HG03457 (cell line): Measurements from ENCODE around the gene SERPING1.

Experiments
- ATAC-seq: cut with Tn5 transposase; IDR thresholded peaks from one replicate; pipeline ENCODE4 v1.9.1; 2021; ENCODE audit warnings: moderate number of reproducible peaks; ENCODE audit not compliant: unreplicated experiment

The SERPING1 gene

DNA sequence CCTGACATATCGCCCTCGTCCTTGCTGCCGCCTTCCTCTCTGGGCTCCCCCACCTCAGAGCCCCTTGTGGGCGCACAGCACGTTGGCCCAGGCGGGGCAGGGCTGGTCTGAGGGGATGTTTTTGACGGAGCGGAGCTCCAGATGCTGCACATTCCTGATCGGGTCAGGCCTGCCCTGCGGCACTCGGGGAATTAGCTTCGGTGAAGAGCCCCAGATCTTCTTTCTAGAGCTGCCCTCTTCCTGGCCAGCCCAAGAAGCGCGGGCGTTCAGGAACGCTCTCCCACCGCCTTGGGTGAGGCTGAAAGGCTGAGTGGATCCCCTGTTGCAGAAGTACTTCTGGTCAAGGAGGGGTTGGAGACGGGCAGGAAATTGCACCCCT lies 40.1 kb downstream of the SERPING1 start:
- ATAC-seq, result no peak

DNA sequence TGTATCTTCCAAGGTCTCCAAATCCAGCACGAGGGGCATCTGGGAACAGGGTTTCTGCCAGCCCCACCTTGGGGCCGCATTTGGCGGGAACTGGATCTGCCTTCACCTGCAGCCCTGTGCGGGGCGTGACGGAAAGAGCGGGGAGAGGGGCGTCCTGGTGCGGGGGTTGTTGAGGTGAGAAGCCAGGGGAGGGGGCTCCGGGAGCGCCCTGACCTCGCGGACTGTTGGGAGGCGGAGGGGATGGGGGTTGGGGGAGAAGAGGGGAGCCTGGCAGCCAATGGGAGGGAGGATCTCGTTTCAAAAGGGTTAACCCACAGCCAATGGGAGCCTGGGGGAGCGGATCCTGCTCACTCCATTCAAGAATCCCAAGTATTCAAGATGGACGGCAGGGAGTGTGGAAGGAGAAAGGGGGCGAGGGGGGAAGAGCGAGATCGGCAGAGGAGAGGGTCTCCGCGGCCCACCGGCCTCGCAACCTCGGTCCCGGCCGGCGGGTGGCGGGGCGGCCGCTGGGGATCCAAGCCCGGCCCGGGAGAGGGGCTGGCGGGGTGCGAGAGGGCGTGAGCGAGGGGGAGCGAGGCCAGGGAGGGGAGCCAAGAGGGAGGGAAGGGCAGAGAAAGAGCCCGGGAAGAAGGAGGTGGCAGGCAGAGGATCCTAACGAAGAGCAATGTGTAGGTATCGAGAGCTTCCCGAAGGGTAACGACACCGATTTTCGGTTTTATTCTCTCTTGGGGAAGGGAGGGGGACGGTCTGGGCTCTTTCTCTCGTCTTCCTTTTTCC lies 40.7 kb downstream of the SERPING1 start:
- no peak for ATAC-seq

DNA sequence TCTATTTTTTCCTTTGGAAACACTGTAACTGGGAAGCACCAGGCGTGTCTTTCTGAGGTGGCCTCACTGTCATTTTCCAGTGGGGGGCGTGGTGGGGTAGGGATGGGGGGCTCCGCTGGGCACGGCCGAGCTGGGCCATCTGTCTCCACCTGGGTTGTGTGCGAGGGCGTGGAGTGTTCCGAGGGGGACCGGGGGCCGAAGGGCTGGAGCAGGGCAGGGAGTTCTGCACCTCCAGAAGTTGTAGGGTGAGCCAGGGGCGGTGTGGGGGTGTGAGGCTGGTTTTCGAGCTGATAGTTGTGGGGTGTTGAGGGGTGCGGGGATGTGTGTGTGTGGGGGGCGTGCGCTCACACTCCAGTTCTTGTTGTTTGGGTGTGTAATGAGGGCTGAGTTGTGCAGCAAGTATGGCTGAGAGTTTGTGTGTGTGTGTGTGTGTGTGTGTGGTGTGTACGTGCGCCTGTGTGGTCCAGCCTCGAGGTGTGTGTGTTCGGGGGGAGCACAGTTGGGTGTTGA lies 41.4 kb downstream of the SERPING1 start:
- ATAC-seq, result no peak

DNA sequence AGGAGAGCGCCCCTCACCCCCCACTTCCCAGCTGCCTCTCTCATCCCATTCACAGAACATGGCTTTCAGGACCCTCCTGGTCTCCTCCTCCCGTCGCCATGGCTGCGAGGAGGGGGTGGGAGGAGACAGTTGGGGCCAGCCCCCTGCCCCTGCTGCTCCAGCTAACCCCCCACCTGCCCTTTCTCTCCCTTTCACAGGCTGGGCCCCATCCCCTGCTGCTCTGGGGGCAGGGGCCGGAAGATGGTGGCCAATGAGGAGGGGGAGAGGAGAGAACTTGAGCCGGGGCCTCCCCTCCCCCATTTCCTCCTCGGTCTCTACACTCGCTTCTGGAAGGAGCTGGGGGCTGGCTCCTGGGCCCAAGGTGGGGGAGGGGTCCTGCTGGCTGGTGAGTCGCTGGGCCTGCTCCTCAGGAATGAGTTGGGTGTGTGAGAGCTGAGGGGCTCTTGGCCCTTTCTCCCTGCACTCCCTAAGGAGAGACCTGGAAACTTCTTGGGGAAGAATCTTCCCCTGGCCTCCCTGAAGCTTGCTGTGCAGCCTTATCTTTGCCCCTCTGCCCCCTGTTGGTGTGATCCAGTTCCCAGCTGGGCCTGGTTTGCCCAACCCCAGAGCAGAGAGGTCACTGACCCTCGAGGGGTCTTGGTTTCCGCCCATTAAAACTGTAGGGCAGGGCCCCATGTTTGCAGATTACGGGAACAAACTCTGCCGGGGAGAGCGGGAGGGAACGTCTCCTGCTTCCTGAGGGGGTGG lies 42.0 kb downstream of the SERPING1 start:
- ATAC-seq, result no peak

DNA sequence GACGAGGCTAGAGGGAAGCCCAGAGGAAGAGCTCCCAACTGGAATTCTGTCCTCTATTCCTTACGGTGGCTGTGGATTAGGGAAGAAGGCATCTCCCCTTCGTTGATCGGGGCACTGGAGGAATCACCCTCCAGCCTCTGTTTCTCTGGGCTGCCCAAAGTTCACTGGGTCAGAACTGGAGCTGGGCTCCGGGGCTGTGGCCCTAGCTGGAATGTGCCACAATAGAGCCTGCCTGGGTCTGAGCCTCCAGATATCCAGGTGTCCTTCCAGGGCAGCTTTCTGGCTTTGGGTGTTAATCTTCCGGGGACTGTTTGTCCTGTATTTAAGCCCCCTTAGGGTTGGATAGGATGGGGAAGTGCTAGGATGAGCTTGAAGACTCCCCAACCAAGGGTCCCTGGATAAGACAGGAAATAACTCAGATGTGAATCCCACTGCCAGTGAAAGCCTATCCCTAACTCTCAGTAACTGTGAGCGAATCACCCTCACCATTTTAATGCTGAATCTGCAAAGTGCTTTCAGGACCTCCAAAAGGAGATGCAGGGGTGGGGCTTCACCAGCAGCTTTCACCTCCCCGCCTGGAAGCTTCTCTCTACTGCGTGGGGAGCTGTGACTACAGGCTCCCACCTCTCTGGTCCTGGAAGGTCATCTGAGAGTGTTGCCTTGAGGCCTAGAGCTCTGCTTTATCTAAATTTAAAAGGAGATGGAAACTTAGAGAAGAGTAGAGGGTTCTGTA lies 42.7 kb downstream of the SERPING1 start:
- no peak for ATAC-seq

DNA sequence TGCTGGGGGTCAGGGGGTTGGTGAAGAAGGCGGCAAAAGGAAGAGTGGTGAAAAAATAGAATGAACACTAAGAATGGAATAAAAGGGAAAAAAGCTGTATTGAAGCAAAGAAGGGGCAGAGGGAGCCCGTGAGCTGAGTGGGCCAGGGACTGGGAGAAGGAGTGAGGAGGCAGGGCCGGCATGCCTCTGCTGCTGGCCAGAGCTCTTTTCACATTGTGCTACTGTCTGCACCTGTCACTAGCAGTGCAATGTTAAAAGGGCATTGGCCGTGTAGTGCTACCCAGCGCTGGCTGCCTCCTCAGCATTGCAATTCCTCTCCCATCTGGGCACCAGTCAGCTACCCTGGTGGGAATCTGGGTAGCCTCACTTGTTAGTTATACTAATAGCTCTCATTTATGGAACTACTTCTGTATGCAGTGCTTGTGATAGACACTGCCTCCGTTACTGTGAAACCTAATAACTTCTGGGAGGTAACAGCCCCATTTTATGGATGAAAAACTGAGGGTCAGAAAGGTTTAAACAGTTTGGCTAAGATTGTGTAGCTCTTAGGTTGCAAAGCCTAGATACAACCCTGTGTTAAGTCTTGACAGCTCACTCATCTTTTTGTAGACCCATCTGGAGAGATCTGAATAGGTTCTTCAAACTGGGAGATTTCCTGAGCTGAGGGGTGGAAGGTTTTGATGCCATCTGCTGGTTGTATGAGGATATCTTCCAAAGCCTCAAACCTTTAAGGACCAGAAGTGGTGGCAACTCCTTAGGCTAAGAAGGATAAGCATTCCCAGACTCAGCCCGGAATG lies 43.7 kb downstream of the SERPING1 start:
- ATAC-seq, result no peak

DNA sequence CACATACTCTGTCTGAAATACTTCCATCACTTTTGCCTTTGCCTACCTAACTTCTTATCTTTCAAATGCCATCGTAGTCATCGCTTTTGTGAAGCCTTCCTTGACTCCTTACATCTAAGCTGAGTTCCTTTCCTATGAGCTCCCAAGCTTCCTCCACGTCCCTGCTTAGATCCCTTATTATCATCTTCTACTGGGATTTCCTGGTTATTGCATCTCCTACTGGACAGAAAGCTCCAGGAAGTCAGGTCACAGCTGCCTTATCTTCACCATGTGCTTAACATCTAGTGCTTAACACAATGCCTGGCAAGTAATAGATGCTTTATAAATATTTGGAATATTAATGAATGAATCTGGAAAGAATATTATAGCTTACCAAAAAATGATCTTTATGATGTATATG lies 46.3 kb downstream of the SERPING1 start:
- ATAC-seq, result no peak

DNA sequence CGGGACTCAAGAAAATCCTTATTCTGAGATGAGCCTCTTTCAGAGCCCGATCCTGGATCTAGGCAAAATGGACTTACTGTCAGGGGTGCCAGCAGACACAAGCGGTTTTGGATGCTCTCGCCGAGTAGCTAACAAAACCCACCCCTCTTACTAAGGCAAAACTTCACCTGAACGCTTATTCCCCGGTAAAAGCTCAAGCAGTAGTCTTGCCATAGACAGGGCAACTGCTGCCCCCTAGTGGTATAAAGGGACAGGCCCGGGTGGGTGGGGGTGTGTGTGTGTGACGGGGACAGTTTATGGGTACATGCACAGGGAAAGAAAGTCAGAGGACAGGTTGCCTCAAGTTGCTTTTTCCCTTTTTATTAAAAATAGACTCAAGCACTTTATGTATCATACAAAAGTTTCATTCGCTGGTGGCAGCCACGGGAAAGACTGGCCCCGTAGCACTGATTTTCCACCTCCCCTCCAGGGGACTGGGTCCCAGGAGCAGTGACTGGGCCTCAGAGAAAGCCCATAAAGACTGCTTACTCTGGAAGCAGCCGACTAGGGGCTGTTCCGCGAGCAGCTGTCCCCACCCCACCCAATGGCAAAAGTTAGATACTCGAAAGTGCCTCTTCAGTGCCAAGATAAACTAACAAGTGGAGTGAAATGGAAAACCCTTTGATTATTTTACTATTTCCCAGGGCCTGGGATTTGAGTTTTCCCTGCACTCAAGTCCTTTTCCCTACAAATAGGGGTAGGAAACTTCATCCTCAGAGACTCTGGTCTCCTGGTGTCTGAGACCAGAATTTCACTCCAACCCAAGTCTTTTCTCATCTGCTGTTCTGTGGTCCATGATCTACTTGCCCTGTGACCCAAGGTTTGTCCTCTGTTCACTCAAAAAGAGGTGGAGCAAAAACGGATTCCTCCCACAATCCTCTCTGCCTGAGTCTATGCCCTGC lies 47.5 kb downstream of the SERPING1 start:
- peak; percentile 39 for ATAC-seq

DNA sequence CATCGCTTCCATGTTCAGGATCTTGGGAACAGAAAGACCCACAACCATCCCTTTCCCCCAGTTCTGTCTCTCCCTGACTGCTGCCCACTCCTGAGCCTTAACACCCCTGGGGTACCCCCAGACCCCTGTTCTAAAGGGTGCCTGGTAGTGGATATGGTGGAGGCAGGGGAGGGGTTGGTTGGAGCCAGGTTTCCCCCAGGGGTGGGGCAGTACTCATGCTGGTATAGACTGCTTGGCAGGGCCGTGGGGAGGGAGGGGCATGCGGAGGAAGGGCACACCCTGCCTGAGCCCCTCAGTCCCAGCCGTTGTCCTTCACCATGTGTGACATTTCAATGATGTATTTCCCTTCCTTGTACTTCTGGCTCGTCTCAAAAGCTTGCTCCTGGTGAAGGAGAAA lies 48.2 kb downstream of the SERPING1 start:
- no peak for ATAC-seq

DNA sequence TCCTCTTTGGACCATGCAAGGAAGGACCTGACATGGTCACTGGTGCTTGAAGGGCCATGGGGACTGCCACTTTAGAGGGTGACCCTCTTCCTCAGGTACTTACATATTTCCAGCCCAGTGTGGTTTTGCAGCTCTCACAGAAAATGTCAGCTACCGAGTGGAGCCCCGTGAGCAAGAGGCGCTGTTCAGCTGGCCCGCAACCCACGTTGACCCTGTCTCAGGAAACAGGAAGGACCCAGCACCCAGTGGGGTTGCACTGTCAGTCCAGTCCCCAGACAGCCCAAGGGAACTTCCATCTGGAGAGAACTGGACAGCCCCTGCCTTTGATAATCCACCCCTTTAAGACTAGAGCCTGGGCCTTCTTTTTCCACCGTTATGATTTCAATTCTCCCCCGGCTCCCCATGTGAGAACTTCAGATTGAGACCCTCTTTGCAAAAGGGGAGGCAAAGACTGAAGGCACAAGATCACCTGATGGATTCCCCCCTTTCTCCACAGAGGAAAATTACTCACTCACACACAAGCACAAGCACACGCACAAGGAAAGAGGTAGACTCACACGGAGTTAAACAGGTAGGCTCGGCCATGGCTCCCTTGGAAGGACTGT lies 48.8 kb downstream of the SERPING1 start:
- no peak for ATAC-seq

DNA sequence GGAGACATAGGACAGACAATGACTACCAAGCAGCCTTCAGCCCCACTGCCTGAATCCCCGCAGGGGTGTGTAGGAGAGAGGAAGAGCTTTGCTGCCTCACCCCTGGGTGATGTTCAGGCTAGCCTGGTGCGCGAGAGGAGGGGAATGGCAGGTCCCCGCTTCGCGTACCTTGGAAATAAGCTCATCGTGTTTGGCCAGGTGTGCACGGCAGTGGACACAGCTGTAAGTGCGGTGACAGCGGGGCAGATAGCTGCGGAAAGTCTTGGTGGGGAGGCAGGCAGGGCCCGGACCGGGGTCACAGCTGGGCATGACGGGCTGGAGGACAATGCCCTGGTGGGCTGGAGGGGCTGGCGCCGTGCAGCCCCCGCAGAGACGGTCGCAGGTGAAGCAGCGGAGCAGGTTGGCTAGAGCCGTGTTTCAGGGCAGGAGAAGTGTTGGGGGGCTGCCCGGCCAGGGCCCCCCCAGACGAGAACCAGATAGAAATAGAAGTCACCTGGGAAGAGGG lies 49.4 kb downstream of the SERPING1 start:
- no peak for ATAC-seq

DNA sequence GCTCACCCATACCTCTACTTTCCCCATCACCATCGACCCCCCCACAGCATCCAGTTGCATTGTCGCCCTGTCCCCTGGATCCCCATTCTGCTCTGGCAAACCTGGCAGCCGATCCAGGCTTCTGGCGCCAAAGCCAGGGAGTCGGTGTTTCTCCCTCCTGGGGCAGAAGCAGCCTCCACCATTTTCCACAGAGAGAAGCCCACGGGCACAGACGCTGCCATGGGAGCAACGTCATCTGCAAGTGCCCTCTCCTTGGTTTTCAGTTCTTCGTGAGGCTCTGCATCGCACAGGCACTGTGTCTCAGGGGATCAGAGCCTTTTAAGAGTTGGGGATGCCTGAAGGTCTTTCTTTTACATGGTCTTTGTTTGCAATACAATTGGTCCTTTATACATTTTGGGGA lies 49.9 kb downstream of the SERPING1 start:
- no peak for ATAC-seq

DNA sequence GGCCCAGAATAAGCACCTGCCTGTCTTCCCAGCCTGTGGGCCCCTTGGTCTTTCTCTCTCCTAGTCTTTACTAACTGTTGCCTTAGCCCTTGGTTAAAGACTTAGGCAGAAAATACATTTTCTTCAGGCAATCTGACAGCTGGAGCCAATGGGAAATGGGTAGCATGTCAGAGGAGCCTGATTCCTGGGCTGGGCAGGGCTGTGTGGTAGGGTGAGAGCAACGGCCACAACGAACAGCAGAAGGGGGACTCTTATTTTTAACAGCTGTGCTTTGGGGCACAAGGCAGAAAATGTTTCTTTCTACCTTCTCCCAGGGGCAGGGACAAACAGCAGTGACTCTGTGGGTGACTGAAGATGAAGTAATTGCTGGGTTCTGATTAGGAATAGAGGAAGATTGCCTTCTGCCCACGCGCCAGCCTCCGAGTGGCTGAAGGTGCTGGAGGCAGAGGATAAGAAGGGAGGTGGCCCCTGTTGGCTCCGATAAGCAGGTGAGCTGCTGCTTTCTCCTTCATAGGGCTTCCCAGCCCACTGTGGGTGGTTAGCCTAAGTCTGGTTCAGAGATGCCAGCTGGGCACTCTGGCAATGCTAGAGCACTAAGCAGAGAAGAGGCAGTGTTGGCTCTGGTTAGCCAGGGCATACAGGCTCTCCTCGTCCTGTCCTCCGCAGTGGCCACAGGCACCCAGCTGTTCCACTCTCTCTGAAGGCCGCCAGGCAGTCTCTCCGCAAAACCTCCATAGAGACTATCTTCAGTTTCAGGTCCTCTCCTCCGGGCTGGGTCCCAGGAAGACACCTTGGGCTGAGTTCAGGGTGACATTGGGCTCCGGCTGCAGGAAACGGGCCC lies 50.7 kb downstream of the SERPING1 start:
- no peak for ATAC-seq

DNA sequence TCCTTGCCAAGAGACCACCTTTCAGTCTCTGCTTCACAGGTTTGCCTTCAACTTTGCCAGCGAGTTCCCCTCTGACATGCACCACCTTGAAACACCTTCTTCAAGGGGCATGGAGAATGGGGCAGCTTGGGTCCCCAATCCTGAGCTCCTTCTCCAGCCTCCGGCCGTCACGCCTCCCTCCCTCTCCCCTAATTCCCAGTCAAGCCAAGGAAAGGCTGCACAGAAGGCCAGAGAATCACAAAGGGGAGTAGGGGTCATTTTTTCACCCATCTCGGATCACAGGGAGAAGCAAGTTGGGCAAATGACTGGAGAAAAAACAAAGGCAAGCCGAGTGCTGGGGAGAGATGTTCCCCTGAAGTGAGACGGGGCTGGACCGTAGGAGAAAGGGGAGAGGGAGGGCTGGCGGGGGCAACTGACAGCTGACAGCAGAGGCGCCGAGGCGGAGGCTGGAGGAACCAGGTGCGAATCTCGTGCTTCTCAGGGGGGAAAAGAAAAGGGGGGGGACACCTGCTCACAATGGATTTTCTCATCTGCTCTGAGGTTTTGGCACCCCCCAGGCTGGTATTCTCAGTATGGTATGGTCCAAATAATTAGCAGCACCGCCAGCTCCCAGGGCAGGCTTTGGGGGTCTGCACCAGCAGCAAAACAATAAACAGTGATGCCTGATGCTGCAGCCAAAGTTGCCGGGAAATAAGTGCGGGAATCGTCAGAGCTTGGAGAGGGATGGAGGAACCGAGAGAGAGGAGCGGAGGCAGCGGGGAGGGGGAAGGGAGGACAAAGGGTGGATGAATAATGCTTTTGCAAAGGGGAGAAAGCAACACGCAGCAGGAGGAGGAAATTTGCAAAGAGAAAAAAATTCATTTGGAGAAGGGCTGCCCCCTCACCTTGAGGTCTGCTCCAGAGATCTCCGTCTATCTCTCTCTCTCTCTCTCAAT lies 51.6 kb downstream of the SERPING1 start:
- ATAC-seq, result no peak

DNA sequence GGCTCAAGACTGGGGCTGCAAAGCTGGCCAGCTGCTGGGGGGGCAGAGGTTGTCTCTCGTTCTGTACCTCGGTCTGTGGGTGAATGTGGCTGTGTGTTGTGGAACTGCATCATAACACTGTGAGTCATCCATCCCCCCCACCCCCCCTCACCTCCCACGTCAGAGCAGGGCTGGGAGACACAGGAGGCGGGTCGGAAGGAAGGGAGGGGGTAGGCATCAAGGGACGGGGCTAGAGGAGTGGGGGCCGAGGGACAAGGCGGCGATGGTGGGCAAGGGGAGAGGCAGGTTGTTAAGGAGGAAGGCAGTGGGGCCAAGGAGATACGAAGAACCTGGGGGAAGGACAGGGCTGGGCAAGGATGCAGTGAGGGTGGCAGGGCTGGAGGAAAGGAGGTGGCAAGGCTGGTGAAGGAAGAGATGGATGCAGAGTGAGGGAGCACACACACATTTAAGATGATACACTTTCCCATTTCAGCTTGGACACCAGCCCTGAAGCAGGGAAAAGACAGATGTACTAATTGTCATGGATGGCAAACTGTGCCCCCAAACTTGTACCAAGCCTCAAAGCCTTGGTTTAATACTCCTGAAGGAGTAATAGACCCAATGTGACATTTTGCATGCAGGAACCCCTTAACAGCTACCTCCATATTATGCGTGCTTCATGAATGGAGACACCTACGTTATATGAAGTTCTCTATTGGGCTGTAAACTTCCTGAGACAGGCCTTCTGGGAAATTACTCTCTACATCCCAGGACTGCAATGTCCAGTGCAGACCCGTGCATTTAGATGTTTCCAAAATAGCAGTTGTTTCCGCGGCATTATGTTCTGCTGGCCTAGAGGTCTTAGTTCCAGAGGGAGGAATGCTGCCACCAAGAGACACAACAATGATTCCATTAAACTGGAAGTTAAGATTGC lies 52.6 kb downstream of the SERPING1 start, which contains the start of gene YPEL4:
Gene YPEL4 (minus strand): TSS at position 87 of the 913 bp plus-strand sequence. CDS start 2,805 bp downstream, outside the sequence.
- no peak for ATAC-seq

DNA sequence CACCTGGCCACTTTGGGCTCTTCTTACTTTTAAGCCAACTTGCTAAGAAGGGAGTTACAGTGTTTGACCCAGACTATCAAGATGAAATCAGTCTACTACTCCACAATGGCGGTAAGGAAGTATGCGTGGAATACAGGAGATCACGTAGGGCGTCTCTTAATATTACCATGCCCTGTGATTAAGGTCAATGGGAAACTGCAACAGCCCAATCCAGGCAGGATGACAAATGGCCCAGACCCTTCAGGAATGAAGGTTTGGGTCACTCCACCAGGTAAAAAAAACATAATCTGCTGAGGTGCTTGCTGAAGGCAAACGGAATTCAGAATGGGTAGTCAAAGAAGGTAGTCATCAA lies 53.2 kb downstream of the SERPING1 start:
- no peak for ATAC-seq
